NCI-H2196 (cell line): Measurements from ENCODE around the gene MYO15A.
"Not testable (repeated sequence)": the region's sequence is repeated elsewhere in the genome, so short reads cannot be mapped to it uniquely, and the experiment has no call there.

Experiments
- DNase-seq: peaks from one replicate; lab custom pipeline; 2025; ENCODE audit not compliant: unreplicated experiment; lab: John Stamatoyannopoulos, UW

MYO15A gene

DNA sequence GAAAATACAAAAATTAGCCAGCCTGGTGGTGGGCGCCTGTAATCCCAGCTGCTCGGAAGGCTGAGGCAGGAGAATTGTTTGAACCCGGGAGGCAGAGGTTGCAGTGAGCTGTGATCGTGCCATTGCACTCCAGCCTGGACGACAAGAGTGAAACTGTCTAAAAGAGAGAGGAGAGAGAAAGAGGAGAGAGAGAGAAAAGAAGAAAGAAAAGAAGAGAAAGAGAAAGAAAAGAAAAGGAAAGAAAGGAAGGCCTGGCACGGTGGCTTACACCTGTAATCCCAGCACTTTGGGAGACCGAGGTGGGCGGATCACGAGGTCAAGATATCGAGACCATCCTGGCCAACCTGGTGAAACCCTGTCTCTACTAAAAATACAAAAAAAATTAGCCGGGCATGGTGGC, 108.3 kb downstream of the MYO15A start:
- DNase-seq, result not testable (repeated sequence)

DNA sequence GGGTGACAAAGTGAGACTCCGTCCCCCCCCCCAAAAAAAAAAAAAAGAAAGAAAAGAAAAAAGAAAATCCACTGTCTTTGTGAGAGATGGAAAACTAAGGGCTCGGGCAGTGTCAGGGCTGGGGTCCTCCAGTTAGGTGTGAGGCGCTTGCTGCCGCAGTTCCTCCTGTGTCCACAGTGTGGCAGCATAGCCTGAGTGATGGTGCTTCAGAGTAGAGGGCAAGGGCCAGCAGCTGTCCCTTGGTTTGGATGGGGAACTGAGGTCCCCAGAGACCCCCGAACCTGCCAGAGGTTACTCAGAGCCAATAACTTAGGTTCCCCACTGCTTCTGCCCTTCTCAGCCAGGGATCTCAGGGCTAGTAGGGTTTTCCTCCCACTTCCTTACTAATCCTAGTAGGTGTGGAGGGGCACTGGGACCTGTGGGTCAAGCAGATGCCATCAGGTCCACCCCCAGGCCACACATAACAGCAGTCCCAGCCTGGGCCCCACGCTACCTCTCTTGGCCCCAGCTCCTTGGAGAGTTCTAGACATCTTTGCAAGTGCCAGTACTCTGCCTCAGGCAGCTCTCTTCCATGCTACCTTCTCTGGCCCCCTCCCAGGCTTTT, 109.0 kb downstream of the MYO15A start:
- DNase-seq, result peak; percentile 49

DNA sequence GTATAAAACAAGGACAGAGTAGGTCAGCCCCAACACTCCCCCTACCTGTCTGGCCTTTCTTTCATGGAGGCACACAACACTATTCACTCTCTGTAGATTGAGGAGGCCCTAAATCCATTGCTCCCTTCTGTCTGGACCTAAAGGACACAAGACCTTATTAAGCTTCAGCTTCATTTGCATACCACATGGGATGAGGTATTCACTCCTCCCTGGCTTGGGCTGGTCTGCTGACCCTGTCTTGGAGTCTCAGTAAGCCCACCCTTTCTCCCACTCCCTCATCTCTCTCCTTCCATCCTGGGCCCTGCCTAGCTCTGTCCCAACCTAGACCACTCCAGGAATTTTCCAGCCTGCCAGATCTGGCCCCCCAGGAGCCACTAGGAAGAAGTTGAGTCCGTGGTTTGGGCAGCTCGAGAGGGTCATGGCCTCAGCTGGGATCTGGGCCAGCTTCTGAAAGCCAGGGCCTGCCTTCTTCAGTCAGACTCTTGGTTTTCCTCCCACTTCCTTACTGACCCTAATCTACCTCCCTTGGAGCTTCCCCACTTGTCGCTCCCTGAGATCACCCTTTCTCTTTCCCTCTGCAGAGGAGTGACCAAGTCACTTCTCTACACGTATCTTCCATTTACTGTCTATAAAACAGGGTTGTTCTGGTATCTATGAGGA, 110.3 kb downstream of the MYO15A start:
- no peak for DNase-seq

DNA sequence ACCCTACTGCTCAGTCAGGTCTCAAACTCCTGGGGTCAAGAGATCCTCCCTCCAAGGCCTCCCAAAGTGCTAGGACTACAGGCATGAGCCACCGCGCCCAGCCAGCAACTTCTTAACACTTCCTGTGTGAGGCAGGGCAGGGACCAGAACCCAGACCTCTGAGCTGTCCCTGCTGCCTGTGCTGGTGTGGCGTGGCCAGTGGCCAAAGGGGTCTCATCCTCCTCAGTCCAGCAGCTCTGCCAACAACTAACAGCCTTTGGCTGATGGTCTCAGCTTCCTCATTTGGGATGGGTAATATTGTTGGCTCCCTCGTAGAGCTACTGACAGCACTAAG, 115.5 kb downstream of the MYO15A start:
- no peak for DNase-seq

DNA sequence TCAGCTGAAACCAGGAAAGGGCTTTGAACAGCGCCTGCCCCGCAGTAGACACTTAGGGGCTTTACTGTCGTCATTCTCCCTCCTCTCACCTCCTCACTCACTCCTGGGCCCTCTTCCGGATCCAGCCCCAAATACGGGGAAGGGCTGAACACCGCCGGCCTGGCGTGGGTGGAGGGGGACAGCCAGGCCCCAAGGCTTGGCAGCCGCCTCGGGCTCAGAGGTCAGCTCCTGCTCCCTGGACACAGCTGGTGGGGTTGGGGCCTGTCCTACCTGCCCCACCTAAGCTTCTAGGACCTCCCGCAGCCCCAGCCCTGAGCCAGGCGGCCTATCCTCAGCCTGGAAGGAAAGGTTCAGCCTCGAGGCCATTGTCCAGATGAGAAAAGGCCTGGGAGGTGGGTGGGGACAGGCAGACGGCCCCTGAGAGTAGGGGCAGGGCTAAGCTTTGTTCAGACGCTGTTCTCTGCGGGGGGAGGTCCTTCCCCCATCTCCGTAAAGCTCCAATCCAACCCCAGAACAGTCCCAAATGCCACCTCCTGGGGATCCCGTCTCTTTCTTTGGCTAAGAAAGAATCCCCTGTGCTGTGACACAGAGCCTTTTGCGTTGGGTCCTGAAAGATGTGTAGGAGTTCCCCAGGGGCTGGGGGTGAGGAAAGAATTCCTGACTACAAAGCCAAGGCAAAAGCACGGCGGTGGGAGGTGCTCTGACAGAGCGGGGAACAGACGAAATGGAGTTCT, 116.0 kb downstream of the MYO15A start:
- no peak for DNase-seq

DNA sequence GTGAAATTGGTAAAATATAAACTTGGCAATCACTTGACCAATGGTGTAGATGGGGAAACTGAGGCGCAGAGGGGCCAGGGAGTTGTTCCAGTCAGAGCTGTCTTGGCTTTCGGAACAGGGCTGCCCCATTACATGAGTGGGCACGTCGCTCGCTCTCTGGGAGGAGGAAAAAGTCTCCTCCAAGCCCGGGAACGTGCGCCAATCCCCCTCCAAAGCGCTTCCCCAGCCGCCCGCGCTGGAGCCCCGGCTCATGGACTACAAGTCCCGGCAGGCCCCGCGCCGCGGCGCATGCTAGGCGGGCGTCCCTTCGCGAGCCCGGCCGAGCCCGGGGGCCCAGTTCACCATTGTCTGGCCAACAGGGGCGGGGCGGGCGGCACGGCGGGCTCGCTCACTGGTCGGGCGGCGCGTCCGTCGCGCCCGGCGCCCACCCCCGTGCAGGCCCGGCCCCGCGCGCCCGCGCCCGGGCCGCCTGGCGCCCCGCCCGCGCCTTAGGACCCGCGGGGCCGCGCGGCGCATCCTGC, 116.6 kb downstream of the MYO15A start, which contains the start of gene LLGL1:
Gene LLGL1, plus strand, starts transcription at position 515 of the 521 bp plus-strand sequence. CDS start 48 bp downstream, outside the sequence.
- peak; percentile 84 for DNase-seq

DNA sequence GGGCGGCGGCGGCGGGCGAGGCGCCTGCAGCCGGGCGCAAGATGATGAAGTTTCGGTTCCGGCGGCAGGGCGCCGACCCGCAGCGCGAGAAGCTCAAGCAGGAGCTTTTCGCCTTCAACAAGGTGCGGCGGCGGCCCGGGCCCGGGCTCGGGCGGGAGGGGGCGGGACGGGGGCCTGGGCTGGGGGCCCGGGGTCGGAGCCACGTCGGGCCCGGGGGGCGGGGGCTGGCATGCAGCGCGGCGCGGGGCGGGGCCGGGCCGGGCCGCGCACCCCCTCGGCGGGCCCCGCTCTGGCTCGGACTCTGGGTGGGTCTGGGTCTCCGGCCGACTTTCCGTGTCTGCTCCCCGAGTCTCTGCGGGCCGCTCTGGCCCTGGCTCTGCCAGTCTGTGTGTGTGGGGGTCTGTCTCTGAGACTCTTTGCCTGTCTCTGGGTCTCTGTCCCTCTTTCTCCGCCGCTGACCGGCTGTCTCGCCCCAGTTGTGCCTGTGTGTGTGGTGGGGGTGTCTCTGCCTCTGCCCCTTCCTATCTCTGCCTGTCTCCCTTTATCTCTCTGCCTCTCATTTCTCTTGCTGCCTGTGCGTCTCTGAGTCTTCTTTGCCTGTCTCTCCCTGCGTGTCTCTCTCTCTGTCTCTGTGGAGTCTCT, 117.2 kb downstream of the MYO15A start:
- no peak for DNase-seq

DNA sequence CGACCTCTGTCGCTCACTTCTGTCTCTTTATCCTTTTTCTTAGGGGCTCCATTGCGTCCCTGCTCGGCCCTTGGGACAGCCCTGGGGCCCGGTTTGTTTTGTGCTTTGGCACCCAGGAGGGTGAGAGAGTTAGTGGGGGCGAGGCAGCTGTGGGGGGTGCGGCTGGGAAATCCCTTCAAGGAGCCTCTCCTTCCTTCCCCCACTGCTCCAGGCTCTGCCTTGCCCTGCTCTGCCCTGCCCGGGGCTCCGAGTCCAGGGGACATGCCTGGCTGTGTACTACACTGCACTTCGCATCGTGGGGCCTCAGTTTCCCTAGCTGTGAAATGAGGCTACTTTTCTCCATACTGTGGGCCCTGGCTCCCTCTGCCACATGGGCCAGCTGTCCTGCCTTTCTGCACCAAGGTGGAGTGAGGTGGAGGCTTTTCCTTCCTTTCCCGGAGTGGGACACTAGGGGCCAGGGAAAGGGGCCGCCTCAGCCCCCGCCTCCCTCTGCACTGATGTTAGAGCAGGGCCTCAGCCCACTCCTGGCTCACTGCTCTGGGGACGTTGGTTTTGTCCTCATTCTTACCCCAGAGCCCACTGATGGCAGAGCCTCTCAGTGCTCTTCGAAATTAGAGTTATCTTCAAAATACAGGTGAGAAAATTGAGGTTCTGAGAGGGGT, 117.9 kb downstream of the MYO15A start:
- DNase-seq, result no peak

DNA sequence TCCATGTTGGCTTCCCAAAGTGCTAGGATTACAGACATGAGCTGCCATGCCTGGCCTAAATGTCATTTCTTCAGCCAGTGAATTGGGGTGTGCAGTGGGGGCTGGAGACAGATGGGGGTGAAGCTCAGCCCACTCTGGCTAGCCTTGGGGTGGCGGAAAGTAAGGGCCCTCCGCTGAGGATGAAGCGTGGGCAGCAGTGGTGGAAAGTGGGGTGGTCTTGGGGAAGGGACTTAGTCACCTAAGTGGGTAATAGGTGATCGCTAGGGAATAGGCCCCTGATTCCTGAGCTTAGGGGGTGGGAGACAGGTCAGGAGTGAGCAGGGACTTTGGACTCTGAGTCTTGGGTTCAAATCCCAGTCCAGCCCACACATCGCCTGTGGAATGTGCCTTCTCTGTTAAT, 119.1 kb downstream of the MYO15A start:
- DNase-seq, result no peak

DNA sequence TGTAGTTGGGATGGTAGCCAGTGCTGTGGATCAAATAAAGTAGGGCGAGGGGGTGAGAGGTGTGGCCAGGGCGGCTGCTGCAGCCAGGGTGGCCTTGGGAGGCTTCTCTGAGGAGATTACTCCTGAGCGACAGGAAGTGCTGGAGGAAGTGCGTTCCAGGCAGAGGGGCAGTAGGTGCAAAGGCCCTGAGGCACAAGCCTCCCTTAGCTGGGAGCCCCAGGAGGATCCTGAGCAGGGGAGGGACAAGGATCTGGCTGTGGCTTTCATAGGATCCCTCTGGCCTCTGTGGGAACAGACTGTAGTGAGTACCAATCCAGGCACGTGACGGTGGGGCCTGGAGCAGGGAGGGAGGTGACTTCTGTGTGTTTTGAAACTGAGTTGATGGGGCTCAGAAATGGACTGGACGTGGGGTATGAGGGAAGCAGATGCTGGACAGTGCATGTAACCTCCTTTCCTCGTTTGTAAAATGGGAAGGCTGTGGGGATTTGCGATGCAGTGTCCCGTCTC, 119.7 kb downstream of the MYO15A start:
- DNase-seq, result no peak

DNA sequence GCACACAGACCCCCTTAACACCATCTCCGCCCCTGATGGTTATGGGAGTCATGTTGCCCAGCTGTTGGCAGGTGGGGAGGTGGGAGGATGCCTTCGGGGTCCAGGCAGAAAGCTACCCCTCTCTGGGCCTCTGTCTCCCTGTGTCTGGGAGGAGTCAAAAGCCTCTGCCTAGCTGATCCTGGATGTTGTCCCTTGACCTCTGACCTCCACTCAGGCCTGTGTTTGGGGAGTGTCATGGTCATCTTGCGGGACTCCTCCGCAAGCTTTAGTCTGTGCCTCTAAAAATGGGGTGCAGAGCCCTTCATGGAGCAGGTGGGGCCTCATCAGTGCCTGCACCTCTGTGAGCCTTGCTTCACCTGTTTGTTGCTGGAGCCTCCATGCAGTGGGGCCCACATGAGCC, 120.7 kb downstream of the MYO15A start:
- DNase-seq, result no peak
